K562 (cell line): ENCODE measurements around the gene PPP6R1. TPM values are rescaled to one million over a fixed set of nuclear protein-coding genes. Genes with fewer than 3 reads are reported as not detected.

ENCODE experiments used
- ATAC-seq: fragments of 200-7000 bp; cut with Tn5 transposase; 3 replicates; pipeline ENCODE4 v1.9.1; 2020; ENCODE audit warnings: moderate library complexity
- BruUV-seq: library from RNA; stranded (reverse); fragments of 400-500 nt; replicated peaks from 2 replicates; lab custom pipeline; 2021; lab: Mats Ljungman, UMichigan
- CTCF ChIA-PET: fragments of 300-600 bp; formaldehyde crosslinking; extraction: SDS; loops from one replicate; lab custom pipeline; 2021; ENCODE audit warnings: low intra/inter-chr PET ratio; lab: Yijun Ruan, JAX
- POLR2A ChIA-PET: fragments of 300-600, 350-650 bp; sonication (Branson Sonifier 250); formaldehyde crosslinking; extraction: SDS; loops from one replicate; lab custom pipeline; 2021; ENCODE audit warnings: antibody characterized with exemption, inconsistent platforms; lab: Yijun Ruan, JAX
- DNase-seq, 4 experiments: peaks; one replicate each; pipeline versions ENCODE4 v3.0.0 to v3.0.0-alpha.2; 2011 to 2018; ENCODE audit warnings: low spot score in 3 of 4, mixed read lengths in 3 of 4; ENCODE audit errors: extremely low read depth in 1 of 4
- FAIRE-seq: peaks from 2 replicates; lab custom pipeline; 2011; peaks lifted over from hg19 to GRCh38; lab: Jason Lieb, UNC
- H2AFZ ChIP-seq: 2 replicates; pipeline ENCODE4 v1.6.0; 2011; ENCODE audit warnings: low read depth, low read length, control low read depth, inconsistent platforms
- H3K27ac ChIP-seq: fragments of 200-600 bp; 3 replicates; pipeline ENCODE4 v1.8.0; 2011; ENCODE audit warnings: low read depth, mild to moderate bottlenecking, control low read depth, inconsistent platforms, low read length, moderate library complexity, mixed read lengths; ENCODE audit errors: extremely low read depth
- H3K27me3 ChIP-seq, 2 experiments: fragments of 300-600 bp in 1 of 2; 2 replicates in 1 of 2; 3 replicates in 1 of 2; pipeline versions ENCODE4 v1.6.0 to v1.8.0; 2011; ENCODE audit warnings: inconsistent platforms in 2 of 2, low read length in 2 of 2, mild to moderate bottlenecking in 1 of 2, mixed read lengths in 1 of 2, moderate library complexity in 1 of 2; ENCODE audit not compliant: control insufficient read depth in 2 of 2, insufficient read depth in 2 of 2
- H3K36me3 ChIP-seq: fragments of 300-600 bp; 3 replicates; pipeline ENCODE4 v1.8.0; 2011; ENCODE audit warnings: mild to moderate bottlenecking, low read length, inconsistent platforms; ENCODE audit not compliant: control insufficient read depth, insufficient read depth
- H3K4me1 ChIP-seq, 2 experiments: fragments of 200-600 bp in 1 of 2; replicated peaks in 1 of 2; 2 replicates in 1 of 2; 3 replicates in 1 of 2; pipeline versions ENCODE4 v1.5.1 to v1.8.0; 2011; ENCODE audit warnings: inconsistent platforms in 2 of 2, low read length in 2 of 2, mild to moderate bottlenecking in 1 of 2, mixed read lengths in 1 of 2, moderate library complexity in 1 of 2; ENCODE audit not compliant: control insufficient read depth in 2 of 2, insufficient read depth in 2 of 2
- H3K4me2 ChIP-seq: 2 replicates; pipeline ENCODE4 v1.6.1; 2011; ENCODE audit warnings: low read length, control low read depth, inconsistent platforms, mixed read lengths; ENCODE audit not compliant: insufficient read depth
- H3K4me3 ChIP-seq: fragments of 200-600 bp; sonication (generic), shearing (Covaris generic); 2 replicates; pipeline ENCODE4 v1.5.1; 2016; ENCODE audit warnings: control low read depth, inconsistent platforms
- H3K79me2 ChIP-seq: fragments of 200-600 bp; 3 replicates; pipeline ENCODE4 v1.8.0; 2011; ENCODE audit warnings: low read length, inconsistent platforms; ENCODE audit not compliant: control insufficient read depth, insufficient read depth
- H3K9ac ChIP-seq, 2 experiments: 2 replicates each; pipeline versions ENCODE4 v1.6.0 to v1.6.1; 2011; ENCODE audit warnings: low read depth in 2 of 2, low read length in 2 of 2, control low read depth in 1 of 2, inconsistent platforms in 1 of 2, mild to moderate bottlenecking in 1 of 2, mixed read lengths in 1 of 2; ENCODE audit not compliant: insufficient read depth in 1 of 2
- H3K9me1 ChIP-seq: one replicate; pipeline ENCODE4 v1.6.0; 2011; ENCODE audit warnings: inconsistent platforms, mild to moderate bottlenecking, low read length, moderate library complexity; ENCODE audit not compliant: control insufficient read depth, insufficient read depth
- H3K9me3 ChIP-seq: replicated peaks from 2 replicates; pipeline ENCODE4 v1.5.1; 2011; ENCODE audit warnings: low read depth, low read length, inconsistent platforms; ENCODE audit not compliant: control insufficient read depth, insufficient read depth
- H4K20me1 ChIP-seq: replicated peaks from 2 replicates; pipeline ENCODE4 v1.6.1; 2011; ENCODE audit warnings: low read length, inconsistent platforms, mixed read lengths; ENCODE audit not compliant: control insufficient read depth, insufficient read depth
- RBFOX2 ChIP-seq: fragments of 200-400 bp; formaldehyde crosslinking; IDR thresholded peaks from 2 replicates; pipeline ENCODE4 v1.6.1; 2017; ENCODE audit warnings: low read depth, mild to moderate bottlenecking, low read length, moderate library complexity
- WGBS: fragments of 100-300 bp; shearing (Covaris generic); methylation state at CpG from one replicate; pipeline ENCODE4 v1.1.6; 2016; ENCODE audit warnings: low coverage, mixed read lengths; ENCODE audit not compliant: insufficient coverage; ENCODE audit errors: missing lambda C conversion rate; 5-methylcytosine and 5-hydroxymethylcytosine counted together
- in situ Hi-C: fragments of 300-500 bp; cut with MboI; formaldehyde crosslinking; loops from 4 replicates; pipeline ENCODE4 v1.15.0; 2018; ENCODE audit warnings: inconsistent platforms, mixed read lengths
- intact Hi-C: fragments of 100-400 bp; cut with micrococcal nuclease; formaldehyde crosslinking; loops from 2 replicates; pipeline ENCODE4 v1.14.2; 2022
- polyA plus RNA-seq, 8 experiments: library from polyadenylated mRNA; depleted of rRNA in 4 of 8; stranded (reverse) in 5 of 8; unstranded in 3 of 8; fragments of >200 nt; fragmentation: Nextera tagmentation in 2 of 8; fragmentation: Illumina TruSeq in 1 of 8; extraction: Ambion mirVana in 2 of 8; extraction: Trizol in 1 of 8; gene quantifications; 2 replicates each; pipeline versions ENCODE4 v1.2.1 to v1.2.3, GENCODE V29; 2011 to 2014; ENCODE audit warnings: inconsistent platforms in 1 of 8, missing spikeins in 1 of 8
- total RNA-seq, 7 experiments: library from RNA; depleted of rRNA in 6 of 7; stranded (reverse); fragments of >200 nt in 6 of 7; fragmentation: Illumina TruSeq in 2 of 7; extraction: Trizol in 2 of 7; gene quantifications; 2 replicates each; pipeline versions ENCODE4 v1.2.1 to v1.2.3, GENCODE V29; 2011 to 2021; ENCODE audit warnings: low replicate concordance in 1 of 7
- TF ChIP-seq, protein P1 (sequence below): fragments of 250-450 bp; sonication (Bioruptor Pico); IDR thresholded peaks from 2 replicates; pipeline ENCODE4 v1.8.0; 2022; ENCODE audit warnings: inconsistent platforms, mild to moderate bottlenecking, moderate library complexity, borderline replicate concordance

PPP6R1 gene
- total and polyA plus RNA-seq, 9 of the 15 experiments (the other 6 are each of a cell fraction or from before 2014, with no cell fraction given): 0.48 to 135 (median 37.2) TPM

GRCh38 chr19:55250262-55251036, 8.4 kb downstream of the PPP6R1 start:
- Histone ChIP-seq H4K20me1 (peaks cover 70% of the 10 kb centered on the region), H3K27ac (no peak overlapping the region), H3K4me1 (peaks cover 10 to 44% of the 10 kb centered on the region in 2 experiments; a peak in 4 of 5 replicates), H3K9ac (0 out of 4 replicates have a peak overlapping the region, but pooled peaks of 1 of the 2 experiments have one; percentile 13), H2AFZ (no peak overlapping the region), H3K9me3 (no peaks in the 10 kb centered on the region), H3K4me3 (no peak overlapping the region), H3K4me2 (no peak overlapping the region), H3K27me3 (no peaks in the 10 kb centered on the region; a peak in 1 of 5 replicates), H3K9me1 (peaks cover 8% of the 10 kb centered on the region), H3K79me2 (peaks cover 84% of the 10 kb centered on the region), H3K36me3 (peaks cover 92% of the 10 kb centered on the region)
- intact Hi-C loops: no loop called here
- no peak for ATAC-seq
- POLR2A ChIA-PET: interaction anchor here (0.6 to 2.0 kb wide), 4 partner anchors 9 to 34 kb away, joined by 3 to 4 read pairs (median 4); partner anchors contain the start of genes PPP6R1 and TMEM86B
- CTCF ChIA-PET: no interaction called here
- FAIRE-seq: no peak
- DNase-seq: no peak
- in situ Hi-C loops: no loop called here
- peak; percentile 31; the same call in 1 of the 2 replicates for TF ChIP-seq RBFOX2
- TF ChIP-seq, protein P1, sequence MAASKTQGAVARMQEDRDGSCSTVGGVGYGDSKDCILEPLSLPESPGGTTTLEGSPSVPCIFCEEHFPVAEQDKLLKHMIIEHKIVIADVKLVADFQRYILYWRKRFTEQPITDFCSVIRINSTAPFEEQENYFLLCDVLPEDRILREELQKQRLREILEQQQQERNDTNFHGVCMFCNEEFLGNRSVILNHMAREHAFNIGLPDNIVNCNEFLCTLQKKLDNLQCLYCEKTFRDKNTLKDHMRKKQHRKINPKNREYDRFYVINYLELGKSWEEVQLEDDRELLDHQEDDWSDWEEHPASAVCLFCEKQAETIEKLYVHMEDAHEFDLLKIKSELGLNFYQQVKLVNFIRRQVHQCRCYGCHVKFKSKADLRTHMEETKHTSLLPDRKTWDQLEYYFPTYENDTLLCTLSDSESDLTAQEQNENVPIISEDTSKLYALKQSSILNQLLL (CRISPR knock-in tag): no peak
- 92% methylated on average over 13 of the region's 18 CpGs for WGBS
- no TSS peak for BruUV-seq
